Fibroblast of skin of left biceps (primary cell): ENCODE data around the gene BNC2.

ENCODE experiments used
- DNase-seq, 2 experiments: peaks; one replicate each; pipeline ENCODE4 v3.0.0-alpha.2; 2013; ENCODE audit warnings: low read depth in 2 of 2

The BNC2 gene

DNA sequence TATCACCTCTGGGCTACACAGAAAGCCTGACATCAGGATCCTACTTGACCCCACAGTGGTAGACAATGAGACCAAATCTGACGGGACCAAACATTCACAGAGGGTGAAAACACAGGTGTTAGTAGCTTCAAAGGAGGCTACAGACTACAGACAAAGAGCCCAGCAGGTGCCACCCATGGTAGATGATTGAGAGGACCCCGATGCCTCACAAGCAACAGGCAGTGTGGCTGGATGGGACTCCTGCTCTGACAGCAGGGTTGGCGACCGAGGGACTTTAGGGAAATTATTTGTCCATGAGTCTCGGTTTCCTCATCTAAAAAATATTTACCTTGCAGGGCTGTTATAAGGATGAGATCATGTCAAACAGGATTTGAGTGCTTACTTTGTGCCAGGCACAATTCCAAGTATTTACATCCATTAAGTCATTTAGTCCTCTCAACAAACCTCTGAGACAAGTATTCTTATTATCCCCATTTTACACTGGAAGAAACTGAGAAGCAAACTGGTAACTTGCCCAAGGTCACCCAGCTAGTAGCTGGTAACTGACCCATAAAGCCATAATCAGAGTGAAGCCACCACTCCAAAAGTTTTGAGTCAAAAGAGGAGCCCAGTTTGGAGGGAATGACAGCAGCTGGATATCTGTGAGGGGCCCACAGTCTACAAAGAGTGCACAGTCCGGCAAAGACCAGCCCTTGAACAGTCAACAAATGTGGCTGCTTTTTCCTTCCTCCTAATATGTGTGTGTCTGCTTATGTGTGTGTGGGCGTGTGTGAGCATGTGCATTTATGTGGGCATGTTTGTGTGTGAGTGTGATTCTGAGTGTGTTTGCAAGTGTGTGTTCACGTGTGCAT, 502.0 kb downstream of the BNC2 start:
- no peak for DNase-seq

- DNase-seq: peak; percentile 56 to 68
Measured at GRCh38 chr9:16367605-16368231, 502.8 kb downstream of the BNC2 start.

DNA sequence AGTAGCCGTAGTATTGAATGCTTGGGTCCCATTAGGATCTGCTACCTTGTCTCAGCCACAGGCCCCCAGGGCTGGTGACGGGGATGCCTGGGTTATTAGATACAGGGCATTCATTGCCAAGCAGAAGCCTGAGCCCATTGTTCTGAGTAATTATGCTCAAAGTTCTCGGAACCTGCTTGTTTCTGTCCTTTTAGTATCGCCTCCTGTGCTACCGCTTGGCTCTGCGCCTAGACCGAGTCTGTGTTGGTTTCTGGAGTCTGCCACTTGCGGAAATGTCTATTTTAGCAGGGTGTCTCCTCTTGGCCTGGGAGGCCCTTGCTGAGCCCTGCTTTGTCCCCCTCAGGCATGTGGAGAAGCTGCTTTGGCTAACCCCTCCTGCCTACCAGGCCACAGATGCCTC, 506.1 kb downstream of the BNC2 start:
- no peak for DNase-seq

GRCh38 chr9:16363916-16364315, 506.6 kb downstream of the BNC2 start:
- no peak for DNase-seq

DNA sequence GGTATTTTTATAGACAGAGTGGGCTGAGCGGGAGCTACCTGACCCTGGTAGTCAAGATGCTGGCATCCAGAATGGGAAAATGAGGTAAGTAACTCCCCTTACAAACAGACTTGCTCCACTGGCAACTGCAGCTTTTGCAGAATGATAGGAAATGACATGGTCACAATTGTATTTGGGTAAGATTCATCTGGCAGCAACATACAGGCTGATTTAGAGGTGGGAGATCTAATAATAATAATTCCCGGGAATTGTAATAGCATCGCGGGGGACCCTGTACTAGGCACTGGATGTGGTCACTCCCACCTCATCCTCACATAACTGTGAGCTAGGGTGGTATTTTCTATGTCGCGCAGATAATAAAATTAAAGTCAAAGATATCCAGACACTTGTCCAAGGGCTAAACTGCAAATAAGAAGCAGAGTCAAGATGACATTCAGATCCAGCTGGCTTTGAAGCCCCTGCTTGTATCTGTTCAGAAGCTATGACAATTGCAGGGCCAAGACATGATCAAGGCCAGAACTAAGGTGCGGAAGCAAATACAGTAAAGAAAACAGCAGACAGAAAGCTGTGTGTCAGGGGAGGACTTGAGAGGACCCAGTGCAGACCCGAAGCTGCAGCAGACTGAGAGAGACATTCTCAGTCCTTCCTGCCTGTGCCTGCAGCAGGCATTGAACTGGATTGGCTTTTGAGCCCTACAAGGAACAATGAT, 507.2 kb downstream of the BNC2 start:
- no peak for DNase-seq

GRCh38 chr9:16361939-16362338, 508.5 kb downstream of the BNC2 start:
- no peak for DNase-seq

DNA sequence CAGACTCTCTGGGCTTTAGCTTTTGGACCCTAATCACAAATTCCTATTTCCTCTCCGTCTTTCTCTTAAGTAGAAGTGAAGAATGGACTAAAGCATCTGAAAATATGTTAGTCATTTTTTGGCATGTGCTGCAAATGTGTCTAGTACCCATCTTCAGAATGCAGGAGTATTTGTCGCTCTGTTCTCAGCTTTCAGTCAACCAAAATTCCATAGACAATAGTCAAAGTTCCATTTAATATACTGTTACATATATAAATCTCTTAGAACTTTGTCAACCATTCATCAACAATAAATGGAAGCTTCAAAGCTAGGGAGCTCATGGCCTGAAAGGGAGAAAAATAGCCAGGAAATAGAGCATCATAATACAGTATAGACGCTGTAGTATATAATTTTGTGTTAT, 509.4 kb downstream of the BNC2 start:
- DNase-seq: peak; percentile 42 to 44

- no peak for DNase-seq
Measured at GRCh38 chr9:16360247-16360646, 510.2 kb downstream of the BNC2 start.
